ENCODE results near the gene RIC8A. TPM values are rescaled to one million over a fixed set of nuclear protein-coding genes. Genes with fewer than 3 reads are reported as not detected.

RIC8A gene
- total RNA-seq, 1 donor from 2014 or later: 122 TPM

GRCh38 chr11:251550-251949 is 44.0 kb downstream of the RIC8A start:
- Mint-ChIP-seq H3K27me3 (ENCODE audit: low read depth) (peaks cover 2% of the 10 kb centered on the region), H3K4me1 (peaks cover 4% of the 10 kb centered on the region), H3K36me3 (ENCODE audit: low read depth) (peaks cover 20% of the 10 kb centered on the region), H3K9me3 (no peaks in the 10 kb centered on the region), H3K27ac (ENCODE audit: unreplicated experiment) (no peak overlapping the region), H3K4me3 (no peak overlapping the region)
- TF ChIP-seq CTCF (conservative IDR thresholded peaks at IDR 0.05): no peak
- DNase-seq (ENCODE audit: low read depth, low spot score): no peak

GRCh38 chr11:252666-253065 is 45.2 kb downstream of the RIC8A start:
- H3K9me3 Mint-ChIP-seq: no peaks in the 10 kb centered on the region
- H3K36me3 Mint-ChIP-seq (ENCODE audit: low read depth): peaks cover 17% of the 10 kb centered on the region
- no peak overlapping the region for H3K27ac Mint-ChIP-seq (ENCODE audit: unreplicated experiment)
- no peak for TF ChIP-seq CTCF (conservative IDR thresholded peaks at IDR 0.05)
- H3K4me3 Mint-ChIP-seq: no peak overlapping the region
- DNase-seq (ENCODE audit: low read depth, low spot score): no peak
- peaks cover 4% of the 10 kb centered on the region for H3K4me1 Mint-ChIP-seq
- H3K27me3 Mint-ChIP-seq (ENCODE audit: low read depth): peaks cover 2% of the 10 kb centered on the region

- no peak overlapping the region for H3K27ac Mint-ChIP-seq (ENCODE audit: unreplicated experiment)
- H3K36me3 Mint-ChIP-seq (ENCODE audit: low read depth): peaks cover 13% of the 10 kb centered on the region
- no peak overlapping the region for H3K4me3 Mint-ChIP-seq
- no peak for DNase-seq (ENCODE audit: low read depth, low spot score)
- H3K4me1 Mint-ChIP-seq: peaks cover 4% of the 10 kb centered on the region
- peaks cover 2% of the 10 kb centered on the region for H3K27me3 Mint-ChIP-seq (ENCODE audit: low read depth)
- no peak for TF ChIP-seq CTCF (conservative IDR thresholded peaks at IDR 0.05)
- H3K9me3 Mint-ChIP-seq: no peaks in the 10 kb centered on the region
Measured at GRCh38 chr11:253160-253885, 45.8 kb downstream of the RIC8A start.

- H3K9me3 Mint-ChIP-seq: no peaks in the 10 kb centered on the region
- H3K27me3 Mint-ChIP-seq (ENCODE audit: low read depth): peaks cover 2% of the 10 kb centered on the region
- H3K36me3 Mint-ChIP-seq (ENCODE audit: low read depth): peaks cover 13% of the 10 kb centered on the region
- no peak overlapping the region for H3K4me3 Mint-ChIP-seq
- peaks cover 4% of the 10 kb centered on the region for H3K4me1 Mint-ChIP-seq
- H3K27ac Mint-ChIP-seq (ENCODE audit: unreplicated experiment): no peak overlapping the region
- DNase-seq (ENCODE audit: low read depth, low spot score): no peak
- TF ChIP-seq CTCF (conservative IDR thresholded peaks at IDR 0.05): no peak
Measured at GRCh38 chr11:253886-254270, 46.4 kb downstream of the RIC8A start.

- H3K36me3 Mint-ChIP-seq (ENCODE audit: low read depth): peaks cover 10% of the 10 kb centered on the region
- peaks cover 4% of the 10 kb centered on the region for H3K4me1 Mint-ChIP-seq
- TF ChIP-seq CTCF (conservative IDR thresholded peaks at IDR 0.05): no peak
- H3K27ac Mint-ChIP-seq (ENCODE audit: unreplicated experiment): no peak overlapping the region
- no peak for DNase-seq (ENCODE audit: low read depth, low spot score)
- H3K9me3 Mint-ChIP-seq: no peaks in the 10 kb centered on the region
- no peak overlapping the region for H3K4me3 Mint-ChIP-seq
- peaks cover 2% of the 10 kb centered on the region for H3K27me3 Mint-ChIP-seq (ENCODE audit: low read depth)
Measured at GRCh38 chr11:255176-255575, 47.7 kb downstream of the RIC8A start.
